Effector CD8-positive, alpha-beta T cell (primary cell): ENCODE data around the gene METTL14.
"Not testable (repeated sequence)": the region's sequence is repeated elsewhere in the genome, so short reads cannot be mapped to it uniquely, and the experiment has no call there.

ENCODE experiments used
- DNase-seq: peaks from one replicate; lab custom pipeline; 2025; lab: John Stamatoyannopoulos, UW
- total RNA-seq, 4 experiments: gene quantifications; one replicate each; lab custom pipeline; 2026; lab: John Stamatoyannopoulos, UW

METTL14 gene
- 40.9 to 71.9 (median 51.5) reads per million in 4 experiments for total RNA-seq

GRCh38 chr4:118684873-118685811, at the start of gene METTL14:
Gene METTL14 (plus strand): TSS chr4:118685392. CDS start chr4:118685535, 143 bp downstream.
- peak; percentile 73 for DNase-seq

- not testable (repeated sequence) for DNase-seq
These were observed 49.1 kb upstream of the METTL14 start for GRCh38 chr4:118636126-118636525.

- not testable (repeated sequence) for DNase-seq
These were observed 20.5 kb upstream of the METTL14 start for GRCh38 chr4:118664665-118665064.

- DNase-seq = peak; percentile 14
These were observed 16.0 kb upstream of the METTL14 start for GRCh38 chr4:118669220-118669619.

GRCh38 chr4:118670968-118671367, 14.2 kb upstream of the METTL14 start:
- DNase-seq = not testable (repeated sequence)

GRCh38 chr4:118676128-118676527, 9.1 kb upstream of the METTL14 start:
- no peak for DNase-seq

- DNase-seq = no peak
These were observed 4.4 kb upstream of the METTL14 start for GRCh38 chr4:118680808-118681207.

GRCh38 chr4:118682928-118683327, 2.3 kb upstream of the METTL14 start:
- DNase-seq = no peak

- DNase-seq = no peak
These were observed 1.7 kb upstream of the METTL14 start for GRCh38 chr4:118683513-118683912.

GRCh38 chr4:118703118-118703517, 17.9 kb downstream of the METTL14 start:
- DNase-seq = no peak

- no peak for DNase-seq
These were observed 25.9 kb downstream of the METTL14 start for GRCh38 chr4:118711052-118711451.

- no peak for DNase-seq
These were observed 27.7 kb downstream of the METTL14 start for GRCh38 chr4:118712872-118713271.

- DNase-seq = no peak
These were observed 29.5 kb downstream of the METTL14 start for GRCh38 chr4:118714682-118715081.

- no peak for DNase-seq
These were observed 31.1 kb downstream of the METTL14 start for GRCh38 chr4:118716304-118716703.

GRCh38 chr4:118718511-118719170, 33.4 kb downstream of the METTL14 start:
- no peak for DNase-seq

- no peak for DNase-seq
These were observed 36.6 kb downstream of the METTL14 start for GRCh38 chr4:118721752-118722151.

- DNase-seq = no peak
These were observed 38.2 kb downstream of the METTL14 start for GRCh38 chr4:118723369-118723768.

GRCh38 chr4:118727360-118727759, 42.2 kb downstream of the METTL14 start:
- DNase-seq = no peak

GRCh38 chr4:118729287-118730286, 44.4 kb downstream of the METTL14 start:
- no peak for DNase-seq

- DNase-seq = no peak
These were observed 45.5 kb downstream of the METTL14 start for GRCh38 chr4:118730683-118731082.

- DNase-seq = no peak
These were observed 47.6 kb downstream of the METTL14 start for GRCh38 chr4:118732591-118733330.
